GM19328 (cell line): ENCODE measurements around the gene KLF9.

Experiments used
- ATAC-seq: cut with Tn5 transposase; IDR thresholded peaks from one replicate; pipeline ENCODE4 v1.9.1; 2021; ENCODE audit warnings: mild to moderate bottlenecking, moderate library complexity; ENCODE audit not compliant: unreplicated experiment

The KLF9 gene

GRCh38 chr9:70413799-70414775 lies at the start of gene KLF9:
Gene KLF9 (minus strand): TSS chr9:70414657. CDS start chr9:70413363, 1,294 bp downstream.
- ATAC-seq, result peak; percentile 65

- no peak for ATAC-seq
These were observed 49.4 kb upstream of the KLF9 start for GRCh38 chr9:70463877-70464276.

GRCh38 chr9:70462300-70462699 lies 47.8 kb upstream of the KLF9 start:
- no peak for ATAC-seq

GRCh38 chr9:70457235-70457634 lies 42.8 kb upstream of the KLF9 start:
- ATAC-seq, result no peak

- no peak for ATAC-seq
These were observed 41.7 kb upstream of the KLF9 start for GRCh38 chr9:70455993-70456704.

GRCh38 chr9:70452365-70452764 lies 37.9 kb upstream of the KLF9 start:
- ATAC-seq, result no peak

- no peak for ATAC-seq
These were observed 37.3 kb upstream of the KLF9 start for GRCh38 chr9:70451765-70452164.

GRCh38 chr9:70450738-70451137 lies 36.3 kb upstream of the KLF9 start:
- ATAC-seq, result no peak

- no peak for ATAC-seq
These were observed 35.0 kb upstream of the KLF9 start for GRCh38 chr9:70449461-70449860.

GRCh38 chr9:70448919-70449318 lies 34.5 kb upstream of the KLF9 start:
- no peak for ATAC-seq

- no peak for ATAC-seq
These were observed 30.4 kb upstream of the KLF9 start for GRCh38 chr9:70444904-70445303.

- ATAC-seq, result no peak
These were observed 27.9 kb upstream of the KLF9 start for GRCh38 chr9:70442328-70442848.

GRCh38 chr9:70441622-70442021 lies 27.2 kb upstream of the KLF9 start:
- no peak for ATAC-seq

- no peak for ATAC-seq
These were observed 25.7 kb upstream of the KLF9 start for GRCh38 chr9:70439991-70440706.

GRCh38 chr9:70438341-70438928 lies 24.0 kb upstream of the KLF9 start:
- ATAC-seq, result no peak

GRCh38 chr9:70435948-70436347 lies 21.5 kb upstream of the KLF9 start:
- no peak for ATAC-seq

GRCh38 chr9:70429899-70430298 lies 15.4 kb upstream of the KLF9 start:
- no peak for ATAC-seq

- no peak for ATAC-seq
These were observed 14.3 kb upstream of the KLF9 start for GRCh38 chr9:70428781-70429180.

- no peak for ATAC-seq
These were observed 12.9 kb upstream of the KLF9 start for GRCh38 chr9:70427161-70427945.

- no peak for ATAC-seq
These were observed 10.7 kb upstream of the KLF9 start for GRCh38 chr9:70425192-70425591.
